A549 treated with RU486 at 1 μM for 4 hours (cell line): ENCODE data around the gene TSSK2. TPM values are rescaled to one million over a fixed set of nuclear protein-coding genes. Genes with fewer than 3 reads are reported as not detected.

Experiments used
- total RNA-seq: library from RNA; stranded (reverse); fragments of 200-300 nt; extraction: Qiagen RNA extraction; gene quantifications from 5 replicates; pipeline ENCODE4 v1.2.3, GENCODE V29; 2022; ENCODE audit warnings: low read depth

Gene TSSK2
- total RNA-seq = not detected in 5 replicates

GRCh38 chr22:19130959-19131684 lies at the start of gene TSSK2:
TSSK2 (plus strand) TSS chr22:19131308; CDS start chr22:19131400, 92 bp downstream.

GRCh38 chr22:19122143-19122751 lies 8.9 kb upstream of the TSSK2 start, which contains the start of gene DGCR2:
DGCR2 (minus strand) TSS chr22:19122412; CDS start chr22:19122206, 206 bp downstream.

GRCh38 chr22:19149991-19150390 lies 18.9 kb downstream of the TSSK2 start, which contains the start of gene GSC2:
GSC2 (minus strand) TSS chr22:19150292; CDS start chr22:19150283, 9 bp downstream.

GRCh38 chr22:19178657-19179496 lies 47.8 kb downstream of the TSSK2 start, which contains the start of gene SLC25A1:
SLC25A1 (minus strand) TSS chr22:19178736; CDS start chr22:19178673, 63 bp downstream.

Other genes with a start within 250 kb of the TSSK2 start
- gene DGCR6, start 225.0 kb upstream of the TSSK2 start, total RNA-seq = 1.0 to 1.8 TPM (median 1.2 TPM) in 5 replicates
- 0.41 to 1.2 TPM (median 0.84 TPM) in 5 replicates for gene PRODH, start 195.0 kb upstream of the TSSK2 start, total RNA-seq
- gene DGCR2, start 8.9 kb upstream of the TSSK2 start, total RNA-seq = 14.9 to 23.0 TPM (median 18.9 TPM) in 5 replicates
- gene ESS2, start 13.3 kb downstream of the TSSK2 start, total RNA-seq = 9.7 to 13.3 TPM (median 11.6 TPM) in 5 replicates
- 0.09 TPM in 1 of 5 replicates, not detected in the others for gene GSC2, start 19.0 kb downstream of the TSSK2 start, total RNA-seq
- 47.6 to 66.2 TPM (median 61.3 TPM) in 5 replicates for gene SLC25A1, start 47.4 kb downstream of the TSSK2 start, total RNA-seq
- 4.4 to 5.3 TPM (median 4.5 TPM) in 5 replicates for gene CLTCL1, start 160.4 kb downstream of the TSSK2 start, total RNA-seq